Measurements from ENCODE around the gene CEP112. TPM values are rescaled to one million over a fixed set of nuclear protein-coding genes. Genes with fewer than 3 reads are reported as not detected.

CEP112 gene
- total and polyA plus RNA-seq, 2 of the 13 experiments (the other 11 are each of a cell fraction or from before 2014, with no cell fraction given) = 1.2 to 3.4 TPM

GRCh38 chr17:65633988-65634387 is 557.9 kb downstream of the CEP112 start (continued):
- TF ChIP-seq CSRNP2 (CRISPR knock-in tag; conservative IDR thresholded peaks at IDR 0.05; ENCODE audit: low read depth) = no peak
- TF ChIP-seq ZNF850 (CRISPR knock-in tag; conservative IDR thresholded peaks at IDR 0.05) = no peak
- TF ChIP-seq DDIT3 (CRISPR knock-in tag; IDR thresholded peaks at IDR 0.05) = no peak
- TF ChIP-seq MAFF (IDR thresholded peaks at IDR 0.05; ENCODE audit: low read depth, low read length) = no peak
- 0 out of 2 replicates have a peak, but pooled peaks have one; percentile 31 for TF ChIP-seq HNF1A (IDR thresholded peaks at IDR 0.05; ENCODE audit: low read depth)
- no peak for TF ChIP-seq HNF1A (CRISPR knock-in tag; IDR thresholded peaks at IDR 0.05; ENCODE audit: borderline replicate concordance)
- no peak for TF ChIP-seq ZNF263 (CRISPR knock-in tag; IDR thresholded peaks at IDR 0.05)
- TF ChIP-seq SOX13 (IDR thresholded peaks at IDR 0.05) = peak; percentile 53; the same call in 1 of the 2 replicates
- peak in 1 of 2 experiments; percentile 97; a peak in 2 of 4 replicates for TF ChIP-seq SOX13 (CRISPR knock-in tag; conservative IDR thresholded peaks at IDR 0.05 in 1 of 2, IDR thresholded peaks at IDR 0.05 in 1 of 2)
- no peak for TF ChIP-seq ZNF275 (CRISPR knock-in tag; IDR thresholded peaks at IDR 0.05; ENCODE audit: borderline replicate concordance)
- no peak for TF ChIP-seq ZNF749 (CRISPR knock-in tag; IDR thresholded peaks at IDR 0.05; ENCODE audit: borderline replicate concordance)
- 0 out of 2 replicates have a peak, but pooled peaks have one; percentile 35 for TF ChIP-seq ZBTB25 (CRISPR knock-in tag; IDR thresholded peaks at IDR 0.05)
- no peak for TF ChIP-seq ELK4 (CRISPR knock-in tag; IDR thresholded peaks at IDR 0.05; ENCODE audit: borderline replicate concordance)
- no peak for TF ChIP-seq MLLT10 (CRISPR knock-in tag; IDR thresholded peaks at IDR 0.05)
- TF ChIP-seq KDM2A (CRISPR knock-in tag; IDR thresholded peaks at IDR 0.05; ENCODE audit: borderline replicate concordance, low read depth) = no peak
- TF ChIP-seq ZNF768 (CRISPR knock-in tag; IDR thresholded peaks at IDR 0.05) = no peak
- no peak for TF ChIP-seq AKAP8 (CRISPR knock-in tag; IDR thresholded peaks at IDR 0.05)
- no peak for TF ChIP-seq POLR2G (IDR thresholded peaks at IDR 0.05; ENCODE audit: low read depth, low read length)
- no peak for TF ChIP-seq TEF (CRISPR knock-in tag; IDR thresholded peaks at IDR 0.05)
- TF ChIP-seq RFXAP (CRISPR knock-in tag; IDR thresholded peaks at IDR 0.05; ENCODE audit: borderline replicate concordance) = no peak

All from HepG2 (cell line).